COR-L47 (cell line): Measurements from ENCODE around the gene MT1X.
"Not testable (repeated sequence)": the region's sequence is repeated elsewhere in the genome, so short reads cannot be mapped to it uniquely, and the experiment has no call there.

ENCODE experiments used
- DNase-seq: peaks from one replicate; lab custom pipeline; 2025; lab: John Stamatoyannopoulos, UW

MT1X gene

DNA sequence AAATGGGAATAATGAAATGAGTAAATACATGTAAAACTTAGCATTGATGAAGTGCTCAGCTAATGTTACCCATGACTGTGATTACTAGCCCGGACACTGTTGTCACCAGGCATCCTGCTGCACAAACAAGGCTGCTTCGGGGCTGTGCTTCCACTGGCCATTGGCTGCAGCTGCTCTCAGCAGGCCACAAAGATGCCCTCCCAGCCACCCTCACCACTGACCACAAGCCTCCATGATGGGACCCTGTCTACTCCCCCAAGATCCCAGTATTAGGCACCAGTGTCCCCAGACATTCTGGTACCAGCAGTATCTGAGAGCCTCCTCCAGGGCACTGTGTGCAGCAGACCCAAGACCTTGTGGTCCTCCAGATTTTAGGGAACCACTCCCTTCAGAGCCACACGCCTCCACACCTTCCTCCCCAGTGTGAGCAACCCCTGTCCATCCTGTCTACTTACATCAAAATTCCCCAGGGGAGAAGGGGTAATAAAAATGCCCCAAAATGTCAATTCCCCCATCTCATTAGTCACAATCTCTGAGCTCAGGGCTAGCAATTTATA is 28.0 kb downstream of the MT1X start:
- no peak for DNase-seq

DNA sequence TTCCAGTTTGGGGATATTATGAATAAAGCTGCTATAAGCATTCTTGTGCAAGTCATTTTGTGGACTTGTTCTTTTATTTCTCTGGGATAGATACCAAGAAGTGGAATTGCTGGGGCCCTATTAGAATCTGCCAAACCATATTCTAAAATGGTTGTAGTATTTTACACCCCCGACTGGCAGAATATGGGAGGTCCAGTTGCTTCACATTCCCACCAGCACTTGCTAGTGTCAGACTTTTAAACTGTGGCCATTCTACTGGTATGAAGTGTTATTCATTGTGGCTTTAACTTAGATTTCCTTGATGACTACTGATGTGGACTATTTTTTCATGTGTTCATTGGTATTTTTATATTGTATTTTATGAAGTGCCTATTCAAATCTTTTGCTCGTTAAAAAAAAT is 29.6 kb downstream of the MT1X start:
- DNase-seq, result no peak

DNA sequence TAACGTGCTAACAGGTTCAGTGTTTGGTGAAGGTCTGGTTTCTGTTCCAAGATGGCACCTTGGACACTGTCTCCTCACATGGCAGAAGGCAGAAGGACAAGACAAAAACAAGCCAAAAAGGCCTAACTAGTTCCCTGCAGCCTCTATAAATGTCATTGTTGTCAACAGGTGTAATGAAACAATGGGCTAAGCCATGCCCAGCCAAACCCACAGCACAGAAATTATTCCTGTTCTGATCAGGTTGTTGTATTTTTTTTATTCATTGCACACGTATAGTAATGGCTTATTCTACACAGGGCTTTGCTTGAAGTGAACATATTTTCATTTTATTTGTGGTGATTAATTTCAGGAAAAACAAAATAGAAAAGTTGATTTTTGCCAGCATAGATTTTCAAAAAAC is 31.5 kb downstream of the MT1X start:
- no peak for DNase-seq

DNA sequence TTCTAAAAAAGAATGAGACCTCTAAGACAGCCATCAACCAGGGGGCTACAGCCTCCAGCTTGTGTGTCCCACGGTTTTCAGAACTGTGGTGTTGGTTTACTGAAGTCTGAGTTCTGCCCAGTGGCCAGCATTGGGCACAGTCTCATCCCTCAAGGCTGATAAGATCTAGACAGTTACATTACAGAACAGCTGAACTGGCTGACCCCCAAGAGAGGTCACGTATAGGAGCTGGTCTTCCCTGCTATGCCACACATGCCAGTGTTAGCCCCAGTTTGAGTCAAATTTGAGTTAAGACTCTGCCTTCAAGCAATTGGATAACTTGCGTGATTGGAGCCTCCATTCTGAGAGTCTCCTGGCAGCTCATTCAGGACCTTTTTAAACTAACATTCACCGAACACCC is 32.9 kb downstream of the MT1X start:
- DNase-seq, result no peak

DNA sequence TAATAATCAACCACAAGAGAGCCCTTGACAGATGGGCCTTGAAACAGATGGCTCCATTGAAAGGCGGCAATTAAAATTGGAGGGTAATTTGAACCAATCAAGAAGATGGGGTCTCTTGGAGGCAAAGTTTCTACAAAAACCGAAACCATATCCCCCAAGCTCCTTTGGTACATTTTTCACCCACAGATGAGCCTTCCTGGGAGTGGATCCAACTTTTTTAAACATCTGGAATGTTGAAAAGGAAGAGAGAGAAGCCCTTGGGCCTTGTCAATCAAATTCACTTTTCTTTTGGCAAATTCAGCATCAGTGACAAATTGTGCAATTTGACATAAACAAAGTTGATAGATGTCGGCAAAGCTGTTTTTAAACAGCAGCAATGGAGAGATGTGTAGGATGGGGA is 34.5 kb downstream of the MT1X start:
- no peak for DNase-seq

DNA sequence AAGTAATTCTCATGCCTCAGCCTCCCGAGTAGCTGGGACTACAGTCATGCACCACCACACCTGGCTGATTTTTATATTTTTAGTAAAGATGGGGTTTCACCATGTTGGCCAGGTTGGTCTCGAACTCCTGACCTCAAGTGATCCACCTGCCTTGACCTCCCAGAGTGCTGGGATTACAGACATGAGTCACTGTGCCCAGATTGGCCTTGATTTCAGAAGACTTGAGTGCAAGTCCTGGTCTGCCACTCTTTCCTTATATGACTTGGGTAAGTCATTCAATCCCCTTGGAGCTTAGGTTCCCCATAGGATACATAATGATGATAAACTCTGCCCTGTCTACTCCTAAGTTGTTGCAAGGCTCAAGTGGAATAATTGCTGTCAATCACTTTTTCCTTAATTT is 35.3 kb downstream of the MT1X start:
- not testable (repeated sequence) for DNase-seq

DNA sequence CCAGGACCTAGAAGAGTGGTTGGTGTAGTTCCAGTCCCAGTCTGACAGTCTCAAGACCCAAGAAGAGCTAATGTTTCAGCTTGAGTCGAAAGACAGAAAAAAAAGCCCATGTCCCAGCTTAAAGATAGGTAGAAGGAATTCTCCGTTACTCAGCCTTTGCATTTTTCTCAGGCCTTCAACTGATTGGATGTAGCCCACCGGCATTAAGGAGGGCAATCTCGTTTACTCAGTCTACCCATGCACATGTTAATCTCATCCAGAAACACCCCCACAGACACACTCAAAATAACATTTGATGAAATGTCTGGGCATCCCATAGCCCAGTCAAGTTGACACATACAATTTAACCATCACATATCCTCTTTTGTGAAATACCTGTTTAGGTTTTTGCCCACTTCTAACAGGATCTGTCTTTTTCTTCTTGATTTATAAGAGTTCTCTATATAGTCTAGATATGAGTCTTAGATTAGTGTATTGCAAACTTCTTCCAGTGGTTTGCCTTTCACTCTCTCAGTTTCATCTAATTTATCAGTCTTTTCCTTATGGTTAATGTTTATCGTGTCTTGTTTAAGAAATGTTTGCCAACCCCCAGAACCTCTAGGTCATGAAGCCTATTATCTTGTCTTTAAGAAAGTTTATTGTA is 40.1 kb downstream of the MT1X start:
- no peak for DNase-seq

DNA sequence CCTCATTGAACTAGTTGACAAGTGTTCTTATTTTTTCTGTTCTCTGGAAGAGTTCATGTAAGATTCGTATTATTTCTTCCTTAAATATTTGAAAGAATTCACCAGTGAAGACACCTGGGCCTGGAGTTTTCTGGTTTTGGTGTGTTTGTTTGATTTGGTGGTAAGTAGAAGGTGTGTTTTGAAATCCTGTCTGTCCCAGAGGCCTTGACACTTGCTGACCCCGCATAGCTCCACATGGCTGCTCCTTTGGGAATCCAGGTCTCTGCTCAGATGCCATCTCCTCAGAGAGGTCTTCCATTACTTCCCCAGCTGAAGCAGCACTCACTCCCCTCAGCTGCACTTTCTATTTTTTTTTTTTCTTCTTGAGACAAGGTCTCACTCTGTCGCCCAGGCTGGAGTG is 41.9 kb downstream of the MT1X start:
- no peak for DNase-seq

DNA sequence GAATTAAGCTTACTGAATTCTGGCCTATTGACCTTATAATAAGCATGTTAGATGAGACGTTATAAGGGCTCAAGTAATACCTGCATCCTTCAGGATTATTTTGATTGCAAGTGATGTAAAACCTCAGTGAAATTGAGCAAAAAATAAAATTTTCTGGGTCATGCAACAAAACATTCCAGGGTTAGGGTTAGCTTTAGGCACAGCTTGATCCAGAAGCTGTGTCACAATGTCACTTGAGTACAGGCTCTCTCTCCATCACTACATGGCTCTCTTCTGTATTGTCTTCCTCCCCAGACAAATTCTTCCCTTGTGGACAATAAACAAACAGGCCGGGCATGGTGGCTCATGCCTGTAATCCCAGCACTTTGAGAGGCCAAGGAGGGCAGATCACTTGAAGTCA is 44.0 kb downstream of the MT1X start:
- no peak for DNase-seq

DNA sequence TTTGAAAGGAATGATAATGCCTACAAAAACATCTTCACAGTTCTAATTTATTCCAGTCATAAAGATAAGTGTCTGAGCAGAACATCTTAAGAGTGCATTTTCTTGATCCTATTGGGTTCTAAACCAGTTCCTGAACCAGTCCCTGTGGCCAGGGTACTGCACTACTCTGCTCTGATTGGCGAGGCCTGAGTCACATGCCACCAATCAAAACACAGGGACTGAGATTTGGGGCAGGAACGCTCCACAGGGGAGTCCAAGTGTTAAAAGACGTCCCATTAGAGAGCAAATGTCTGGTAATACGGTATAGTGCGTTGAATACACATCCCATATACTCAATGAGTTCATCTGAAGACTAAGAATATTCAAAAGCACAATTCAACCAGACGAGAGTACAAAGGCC is 44.7 kb downstream of the MT1X start:
- no peak for DNase-seq

DNA sequence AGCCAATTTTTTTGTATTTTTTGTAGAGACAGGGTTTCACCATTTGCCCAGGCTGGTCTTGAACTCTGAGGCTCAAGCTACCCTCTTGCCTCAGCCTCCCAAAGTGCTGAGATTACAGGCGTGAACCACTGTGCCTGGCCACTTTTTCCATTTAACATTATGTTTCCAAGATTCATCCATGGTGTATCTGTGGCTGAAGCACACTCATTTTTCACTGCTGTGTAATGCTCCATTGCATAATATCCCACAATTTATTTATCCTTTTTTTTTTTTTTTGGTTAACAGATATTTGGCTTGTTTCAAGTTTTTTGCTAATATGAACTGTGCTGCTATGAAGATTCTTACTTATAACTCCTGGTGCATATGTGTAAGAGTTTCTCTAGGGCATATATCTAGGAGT is 45.8 kb downstream of the MT1X start:
- no peak for DNase-seq

DNA sequence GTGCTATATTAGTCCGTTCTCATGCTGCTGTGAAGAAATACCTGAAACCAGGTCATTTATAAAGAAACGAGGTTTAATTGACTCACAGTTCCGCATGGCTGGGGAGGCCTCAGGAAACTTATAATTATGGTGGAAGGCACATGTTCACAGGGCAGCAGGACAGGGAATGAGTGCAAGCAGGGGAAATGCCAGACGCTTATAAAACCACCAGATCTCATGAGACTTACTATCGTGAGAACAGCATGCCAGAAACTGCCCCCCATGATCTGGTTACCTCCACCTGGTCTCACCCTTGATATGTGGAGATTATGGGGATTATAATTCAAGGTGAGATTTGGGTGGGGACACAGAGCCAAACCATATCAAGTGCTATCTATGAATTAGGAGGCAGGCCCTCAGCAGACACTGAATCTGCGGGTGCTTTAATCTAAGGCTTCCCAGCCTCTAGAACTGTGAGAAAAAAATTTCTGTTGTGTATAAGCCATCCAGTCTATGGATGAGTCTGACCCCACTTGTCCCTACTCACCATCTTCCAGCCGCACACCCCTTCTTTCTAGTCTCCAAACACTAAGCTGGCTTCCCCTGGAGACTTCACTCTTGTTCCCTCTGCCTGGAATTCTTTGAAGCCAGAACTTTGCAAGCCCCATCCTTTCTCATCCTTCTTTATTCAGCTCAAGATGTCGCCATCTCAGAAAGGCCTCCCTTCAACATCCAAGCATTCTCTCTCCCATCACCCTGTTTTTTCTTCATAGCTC is 46.9 kb downstream of the MT1X start:
- DNase-seq, result no peak

DNA sequence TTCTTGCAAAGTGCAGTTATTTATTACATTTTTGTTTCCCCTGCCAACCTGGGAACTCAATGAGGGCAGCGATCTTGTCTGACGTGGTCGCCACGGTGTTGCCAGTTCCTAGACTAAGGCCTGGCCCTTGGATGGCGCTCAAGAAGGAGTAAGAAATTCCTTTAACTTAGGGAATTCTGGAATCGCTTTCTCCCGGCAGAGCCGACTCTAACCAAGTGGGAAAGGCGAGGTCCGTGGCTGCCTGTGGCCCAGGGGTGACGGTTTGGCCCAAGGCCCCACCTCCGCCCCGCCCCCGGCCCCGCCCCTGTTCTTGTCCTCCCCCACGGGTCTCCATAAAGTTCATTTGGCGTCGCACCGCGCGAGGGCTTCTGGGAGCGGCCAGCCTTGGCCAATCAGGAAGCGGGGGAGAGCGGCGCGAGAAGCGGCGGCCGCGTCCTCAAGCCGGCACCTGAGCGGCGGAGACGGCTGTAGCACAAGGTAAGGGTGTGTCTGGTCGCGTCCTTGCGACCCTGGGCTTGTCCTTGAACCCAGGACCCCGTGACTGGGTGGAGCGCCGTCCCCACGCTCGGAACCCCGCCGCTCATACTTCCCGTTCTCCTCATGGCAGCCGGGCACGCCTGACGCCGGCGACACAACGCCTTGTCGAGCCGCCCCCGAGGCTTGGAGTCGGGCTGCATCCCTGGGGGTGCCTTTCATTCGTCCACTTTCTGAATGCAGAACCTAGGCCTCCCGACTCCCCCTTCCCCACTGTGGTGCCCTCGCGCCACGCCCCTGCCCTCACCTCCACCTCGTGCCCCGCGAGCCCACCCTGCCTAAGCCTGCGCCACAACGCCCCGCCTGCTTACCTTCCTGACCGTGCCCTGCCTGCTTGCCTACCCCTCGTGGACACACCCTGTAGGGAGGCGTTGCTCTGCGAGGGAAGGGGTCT is 47.7 kb downstream of the MT1X start, which contains the start of gene NUP93:
TSS of gene NUP93 (plus strand) at position 395 of the 928 bp plus-strand sequence. CDS start 18,119 bp downstream, outside the sequence.
- DNase-seq, result peak; percentile 90

DNA sequence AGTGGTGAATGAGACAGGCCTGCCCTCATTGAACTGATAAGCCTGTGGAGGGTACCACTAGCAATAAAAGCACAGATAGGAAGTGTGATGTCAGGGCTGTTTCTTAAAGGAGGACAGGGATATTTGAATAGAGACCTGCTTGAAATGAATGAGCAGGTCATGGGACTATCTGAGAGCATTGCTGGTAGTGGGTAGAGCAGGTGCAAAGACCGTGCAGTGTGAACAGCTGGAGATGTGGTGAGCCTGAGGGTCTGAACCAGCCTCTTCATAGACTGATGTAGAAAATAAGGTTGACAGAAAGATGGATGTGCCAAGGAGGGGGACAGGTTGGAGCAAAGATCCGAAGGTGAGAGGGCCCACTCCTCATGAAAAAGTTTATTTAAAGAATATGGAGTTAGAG is 50.1 kb downstream of the MT1X start:
- DNase-seq, result no peak

DNA sequence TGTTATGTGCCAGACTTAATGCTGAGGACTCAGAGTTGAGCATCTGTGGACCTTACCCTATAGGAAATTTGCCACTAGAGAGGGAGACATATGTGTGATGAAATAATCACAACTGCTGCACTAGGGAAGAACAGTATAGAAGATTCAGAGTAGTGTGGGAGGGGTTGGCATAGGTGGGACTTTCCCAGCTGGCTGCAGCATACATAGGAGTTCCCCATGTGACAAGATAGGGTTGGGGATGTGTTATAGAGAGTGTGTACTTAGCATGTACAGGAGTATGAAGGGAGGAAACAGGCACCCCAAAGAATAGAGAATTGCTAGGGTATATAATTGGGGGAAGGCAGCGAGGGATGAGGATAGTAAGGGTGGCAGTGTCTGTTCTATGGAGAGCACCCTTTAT is 50.6 kb downstream of the MT1X start:
- no peak for DNase-seq
